Activated CD8-positive, alpha-beta T cell treated with anti-CD3 and anti-CD28 coated beads for 36 hours (primary cell): ENCODE data around the gene FOXD4L6. TPM values are rescaled to one million over a fixed set of nuclear protein-coding genes. Genes with fewer than 3 reads are reported as not detected.
"Not testable (repeated sequence)": the region's sequence is repeated elsewhere in the genome, so short reads cannot be mapped to it uniquely, and the experiment has no call there.

Experiments
- ATAC-seq: fragments of 200-7000 bp; cut with Tn5 transposase; one replicate; pipeline ENCODE4 v1.10.0; 2021; ENCODE audit warnings: mild to moderate bottlenecking, moderate library complexity
- CTCF ChIA-PET: fragments of 350-600 bp; sonication (Branson Sonifier 250); formaldehyde crosslinking; loops from one replicate; lab custom pipeline; 2021; ENCODE audit warnings: antibody characterized with exemption; lab: Charles Lee
- POLR2A ChIA-PET: fragments of 350-600 bp; sonication (Branson Sonifier 250); formaldehyde crosslinking; loops from one replicate; lab custom pipeline; 2021; ENCODE audit warnings: antibody characterized with exemption; lab: Charles Lee
- DNase-seq: peaks from one replicate; pipeline ENCODE4 v3.0.0-alpha.2; 2020
- H3K27ac Mint-ChIP-seq: one replicate; pipeline ENCODE4 v1.8.0; 2021; ENCODE audit warnings: mild to moderate bottlenecking, mixed read lengths
- H3K27me3 Mint-ChIP-seq: one replicate; pipeline ENCODE4 v1.8.0; 2021; ENCODE audit warnings: mixed read lengths
- H3K36me3 Mint-ChIP-seq: one replicate; pipeline ENCODE4 v1.8.0; 2021; ENCODE audit warnings: low read depth, mixed read lengths
- H3K4me1 Mint-ChIP-seq: one replicate; pipeline ENCODE4 v1.8.0; 2021; ENCODE audit warnings: low read depth, mixed read lengths
- H3K4me3 Mint-ChIP-seq: one replicate; pipeline ENCODE4 v1.8.0; 2021; ENCODE audit warnings: mild to moderate bottlenecking, moderate library complexity, mixed read lengths
- H3K9me3 Mint-ChIP-seq: one replicate; pipeline ENCODE4 v1.8.0; 2021; ENCODE audit warnings: mixed read lengths
- intact Hi-C: fragments of 100-400 bp; cut with micrococcal nuclease; formaldehyde crosslinking; loops from one replicate; pipeline ENCODE4 v1.10.0; 2022
- total RNA-seq, 2 experiments: library from RNA; stranded (reverse); gene quantifications; one replicate each; pipeline ENCODE4 v1.2.3, GENCODE V29; 2021

FOXD4L6 gene
- total RNA-seq, 2 experiments from 2014 or later: 0.16 TPM; not detected in 1

DNA sequence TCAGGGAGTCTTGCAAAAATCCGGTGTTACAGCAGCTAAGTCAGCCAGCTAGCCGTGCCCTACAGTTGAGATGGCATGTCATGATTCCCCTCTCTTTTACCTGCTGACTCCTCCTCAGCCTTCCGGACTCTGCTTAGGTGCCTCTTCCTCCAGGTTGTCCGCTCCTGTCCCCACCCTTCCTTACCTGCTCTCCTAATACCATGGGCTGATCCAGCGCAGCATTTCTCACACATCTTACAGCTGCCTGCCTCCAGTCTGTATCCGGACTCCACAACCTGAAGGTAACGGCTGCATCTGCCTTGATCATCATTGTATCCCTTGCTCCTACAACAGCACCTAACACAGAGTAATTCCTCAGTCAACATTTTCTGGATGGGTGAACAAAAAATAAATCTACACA, 9.2 kb downstream of the FOXD4L6 start:
- intact Hi-C loops: not testable (repeated sequence)

DNA sequence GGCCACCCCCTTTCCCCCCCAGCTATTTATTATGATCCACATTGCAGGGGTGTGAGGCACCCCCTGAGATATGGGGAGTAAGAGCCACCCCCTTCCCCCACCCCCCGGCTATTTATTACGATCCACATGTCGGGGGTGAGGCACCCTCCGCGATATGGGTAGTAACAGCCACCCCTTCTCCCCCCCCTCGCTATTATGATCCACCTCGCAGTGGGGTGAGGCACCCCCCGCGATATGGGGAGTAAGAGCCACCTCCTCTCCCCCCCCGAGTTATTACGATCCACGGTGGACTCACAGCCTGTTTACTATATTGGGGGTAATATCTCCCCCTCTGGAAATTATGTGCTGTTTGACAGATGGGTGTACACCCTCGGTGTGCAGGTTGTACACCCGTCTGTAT, 15.1 kb downstream of the FOXD4L6 start:
- H3K27me3 Mint-ChIP-seq, intact Hi-C loops, H3K36me3 Mint-ChIP-seq, H3K27ac Mint-ChIP-seq, POLR2A ChIA-PET, DNase-seq, H3K4me1 Mint-ChIP-seq, H3K9me3 Mint-ChIP-seq, H3K4me3 Mint-ChIP-seq, CTCF ChIA-PET: not testable (repeated sequence)
- peak; percentile 37 for ATAC-seq

More for the DNA sequence above, 9.2 kb downstream of the FOXD4L6 start:
- H3K4me1 Mint-ChIP-seq, H3K9me3 Mint-ChIP-seq, POLR2A ChIA-PET, DNase-seq, H3K36me3 Mint-ChIP-seq, CTCF ChIA-PET, ATAC-seq, H3K4me3 Mint-ChIP-seq, H3K27me3 Mint-ChIP-seq, H3K27ac Mint-ChIP-seq: not testable (repeated sequence)

GRCh38 chr9:41111414-41111813, 17.1 kb downstream of the FOXD4L6 start:
- ATAC-seq, H3K4me1 Mint-ChIP-seq, intact Hi-C loops, POLR2A ChIA-PET, H3K36me3 Mint-ChIP-seq, CTCF ChIA-PET, H3K9me3 Mint-ChIP-seq, H3K27me3 Mint-ChIP-seq, H3K27ac Mint-ChIP-seq, H3K4me3 Mint-ChIP-seq, DNase-seq: not testable (repeated sequence)

DNA sequence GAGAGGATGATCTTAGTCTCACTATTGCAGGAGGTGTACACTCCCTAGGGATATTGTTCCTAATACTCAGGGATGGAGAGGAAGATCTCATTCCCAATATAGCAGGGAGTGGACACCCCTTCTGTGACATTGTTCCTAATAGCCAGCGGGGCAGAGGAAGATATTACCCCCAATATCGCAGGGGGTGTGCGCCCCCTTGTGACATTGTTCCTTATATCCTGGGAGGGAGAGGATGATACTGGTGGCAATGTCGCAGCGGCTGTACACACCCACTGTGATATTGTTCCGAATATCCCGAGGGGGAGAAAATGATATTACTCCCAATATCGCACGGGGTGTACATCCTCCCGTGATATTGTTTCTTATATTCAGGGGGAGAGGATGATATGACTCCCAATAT, 17.6 kb downstream of the FOXD4L6 start:
- ATAC-seq, H3K36me3 Mint-ChIP-seq, POLR2A ChIA-PET, intact Hi-C loops, CTCF ChIA-PET, H3K4me3 Mint-ChIP-seq, H3K27me3 Mint-ChIP-seq, H3K27ac Mint-ChIP-seq, H3K4me1 Mint-ChIP-seq, H3K9me3 Mint-ChIP-seq: not testable (repeated sequence)
- peak; percentile 27 for DNase-seq

- H3K9me3 Mint-ChIP-seq, H3K36me3 Mint-ChIP-seq, H3K27ac Mint-ChIP-seq, H3K4me3 Mint-ChIP-seq, POLR2A ChIA-PET, CTCF ChIA-PET, H3K27me3 Mint-ChIP-seq, H3K4me1 Mint-ChIP-seq, intact Hi-C loops: not testable (repeated sequence)
- DNase-seq (peak; percentile 55), ATAC-seq (peak; percentile 62)
These were observed 19.2 kb downstream of the FOXD4L6 start for GRCh38 chr9:41109253-41109652.

DNA sequence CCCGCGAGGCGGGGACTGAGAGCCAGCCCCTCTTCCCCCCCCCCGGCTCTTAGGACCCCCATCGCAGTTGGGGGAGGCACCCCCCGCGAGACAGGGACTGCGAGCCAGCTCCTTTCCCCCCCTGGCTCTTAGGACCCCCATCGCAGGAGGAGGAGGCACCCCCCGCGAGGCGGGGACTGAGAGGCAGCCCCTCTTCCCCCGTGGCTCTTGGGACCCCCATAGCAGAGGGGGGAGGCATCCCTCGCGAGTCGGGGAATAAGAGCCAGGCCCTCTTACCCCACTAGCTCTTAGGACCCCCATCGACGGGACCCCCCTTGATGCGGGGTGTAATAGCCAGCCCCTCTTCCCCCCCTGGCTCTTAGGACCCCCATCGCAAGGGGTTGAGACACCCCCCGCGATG, 19.7 kb downstream of the FOXD4L6 start:
- H3K27ac Mint-ChIP-seq, H3K4me1 Mint-ChIP-seq, H3K9me3 Mint-ChIP-seq, ATAC-seq, intact Hi-C loops, H3K36me3 Mint-ChIP-seq, H3K4me3 Mint-ChIP-seq, CTCF ChIA-PET, POLR2A ChIA-PET, DNase-seq, H3K27me3 Mint-ChIP-seq: not testable (repeated sequence)

DNA sequence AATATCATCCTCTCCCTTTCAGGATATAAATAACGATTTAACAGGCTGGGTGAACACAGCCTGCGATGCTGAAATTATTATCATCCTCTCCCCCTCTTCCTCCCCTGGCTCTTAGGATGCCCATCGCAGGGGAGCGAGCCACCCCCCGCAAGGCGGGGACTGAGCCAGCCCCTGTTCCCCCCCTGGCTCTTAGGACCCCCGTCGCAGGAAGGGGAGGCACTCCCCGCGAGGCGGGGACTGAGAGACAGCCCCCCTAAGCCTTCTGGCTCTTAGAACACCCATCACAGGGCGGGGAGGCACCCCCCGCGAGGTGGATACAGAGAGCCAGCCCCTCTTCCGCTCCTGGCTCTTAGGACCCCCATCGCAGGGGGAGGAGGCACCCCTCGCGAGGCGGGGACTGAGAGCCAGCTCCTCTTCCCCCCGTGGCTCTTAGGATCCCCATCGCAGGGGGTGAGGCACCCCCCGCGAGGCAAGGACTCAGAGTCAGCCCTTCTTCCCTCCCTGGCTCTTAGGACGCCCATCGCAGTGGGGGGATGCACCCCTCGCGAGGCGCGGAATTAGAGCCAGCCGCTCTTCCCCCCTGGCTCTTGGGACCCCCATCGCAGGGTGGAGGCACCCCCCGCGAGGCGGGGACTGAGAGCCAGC, 21.9 kb downstream of the FOXD4L6 start:
- ATAC-seq, POLR2A ChIA-PET, H3K4me3 Mint-ChIP-seq, DNase-seq, H3K36me3 Mint-ChIP-seq, H3K4me1 Mint-ChIP-seq, intact Hi-C loops, CTCF ChIA-PET, H3K27me3 Mint-ChIP-seq, H3K9me3 Mint-ChIP-seq, H3K27ac Mint-ChIP-seq: not testable (repeated sequence)

- intact Hi-C loops, POLR2A ChIA-PET: not testable (repeated sequence)
These were observed 22.8 kb downstream of the FOXD4L6 start for GRCh38 chr9:41105557-41106253.

GRCh38 chr9:41104542-41104941, 23.9 kb downstream of the FOXD4L6 start:
- H3K4me3 Mint-ChIP-seq, H3K36me3 Mint-ChIP-seq, H3K4me1 Mint-ChIP-seq, POLR2A ChIA-PET, DNase-seq, H3K9me3 Mint-ChIP-seq, H3K27ac Mint-ChIP-seq, intact Hi-C loops, CTCF ChIA-PET, H3K27me3 Mint-ChIP-seq, ATAC-seq: not testable (repeated sequence)

More at GRCh38 chr9:41105557-41106253, 22.8 kb downstream of the FOXD4L6 start:
- H3K27me3 Mint-ChIP-seq, H3K4me1 Mint-ChIP-seq, H3K36me3 Mint-ChIP-seq, DNase-seq, ATAC-seq, H3K4me3 Mint-ChIP-seq, H3K9me3 Mint-ChIP-seq, H3K27ac Mint-ChIP-seq, CTCF ChIA-PET: not testable (repeated sequence)

GRCh38 chr9:41100508-41100907, 28.0 kb downstream of the FOXD4L6 start:
- H3K27ac Mint-ChIP-seq, H3K4me3 Mint-ChIP-seq, H3K27me3 Mint-ChIP-seq, intact Hi-C loops, CTCF ChIA-PET, ATAC-seq, DNase-seq, H3K36me3 Mint-ChIP-seq, H3K9me3 Mint-ChIP-seq, POLR2A ChIA-PET, H3K4me1 Mint-ChIP-seq: not testable (repeated sequence)

DNA sequence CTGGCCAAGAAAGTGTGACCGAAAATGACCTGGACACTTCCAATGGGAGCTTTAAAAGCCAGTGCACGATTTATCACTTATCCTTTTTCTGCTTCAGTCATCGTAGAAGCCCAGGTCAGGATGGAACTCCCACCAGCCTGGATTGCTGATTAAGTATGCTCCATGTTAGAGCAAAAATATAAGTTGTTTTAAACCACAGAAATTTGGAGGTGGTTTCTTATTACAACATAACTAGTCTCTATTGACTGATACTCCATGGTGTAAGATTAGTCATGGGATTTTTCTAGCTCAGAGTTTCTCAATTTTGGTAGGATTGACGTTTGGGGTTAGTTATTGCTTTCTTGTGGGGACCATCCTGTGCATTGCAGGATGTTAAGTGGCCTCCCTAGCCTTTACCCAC, 29.7 kb downstream of the FOXD4L6 start:
- H3K27ac Mint-ChIP-seq, CTCF ChIA-PET, H3K27me3 Mint-ChIP-seq, H3K4me3 Mint-ChIP-seq, POLR2A ChIA-PET, intact Hi-C loops, H3K36me3 Mint-ChIP-seq, DNase-seq, H3K9me3 Mint-ChIP-seq, H3K4me1 Mint-ChIP-seq: not testable (repeated sequence)
- peak; percentile 47 for ATAC-seq

DNA sequence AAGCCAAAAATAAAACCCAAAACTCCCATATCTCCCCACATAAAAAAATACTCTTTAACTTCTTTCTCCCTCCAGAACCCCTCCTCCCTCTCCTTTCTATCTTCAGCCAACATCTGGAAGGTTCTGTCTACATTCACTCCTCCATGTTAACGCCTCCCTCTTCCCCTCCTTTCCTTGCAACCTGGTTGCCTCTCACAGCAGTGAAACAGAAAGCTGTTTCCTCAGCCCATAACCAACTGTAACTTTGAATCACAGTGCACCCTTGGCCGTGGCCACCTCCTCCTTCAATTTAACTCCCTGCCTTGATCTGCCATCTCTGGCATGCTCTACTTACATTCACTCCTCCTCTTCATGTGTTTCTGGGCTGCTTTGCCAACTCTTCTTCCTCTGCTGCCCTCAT, 33.4 kb downstream of the FOXD4L6 start:
- H3K36me3 Mint-ChIP-seq, H3K27ac Mint-ChIP-seq, DNase-seq, H3K4me3 Mint-ChIP-seq, H3K27me3 Mint-ChIP-seq, POLR2A ChIA-PET, CTCF ChIA-PET, intact Hi-C loops, H3K9me3 Mint-ChIP-seq, H3K4me1 Mint-ChIP-seq: not testable (repeated sequence)
- peak; percentile 24 for ATAC-seq
